ENCODE measurements around the gene MTG2.

DNA sequence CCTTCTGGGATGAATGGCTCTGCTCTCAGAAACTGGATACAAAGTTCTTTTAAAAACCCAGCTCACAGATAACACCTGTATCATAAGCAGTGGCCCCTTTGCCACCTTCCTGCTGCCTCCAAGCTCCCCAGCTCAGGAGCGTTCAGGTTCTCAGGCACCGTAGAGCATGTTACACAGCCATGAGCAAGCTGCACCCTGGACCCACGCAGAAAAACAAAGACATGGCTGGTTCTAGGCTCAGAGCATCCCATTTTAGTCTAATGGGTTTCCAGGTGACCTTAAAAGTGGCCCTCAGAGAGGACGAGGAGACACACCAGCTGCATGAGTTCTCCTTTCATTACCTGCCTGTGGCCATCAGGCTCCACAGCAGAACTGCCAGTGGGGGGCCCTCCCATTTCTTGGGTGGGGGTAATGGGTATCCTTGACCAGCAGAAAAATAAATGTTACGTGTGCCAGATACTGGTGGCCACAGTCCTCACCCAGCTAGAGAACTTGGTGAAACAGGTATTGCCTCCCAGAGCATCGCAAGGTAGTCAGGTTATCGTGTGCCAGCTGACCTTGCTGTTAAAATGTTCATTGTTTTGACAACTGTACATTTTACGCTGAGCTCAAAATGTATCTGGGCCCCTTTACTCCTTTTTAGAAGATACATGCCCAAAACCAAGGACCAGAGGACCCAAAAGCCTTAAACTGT, 47.1 kb upstream of the MTG2 start:
- TF ChIP-seq, protein P1, sequence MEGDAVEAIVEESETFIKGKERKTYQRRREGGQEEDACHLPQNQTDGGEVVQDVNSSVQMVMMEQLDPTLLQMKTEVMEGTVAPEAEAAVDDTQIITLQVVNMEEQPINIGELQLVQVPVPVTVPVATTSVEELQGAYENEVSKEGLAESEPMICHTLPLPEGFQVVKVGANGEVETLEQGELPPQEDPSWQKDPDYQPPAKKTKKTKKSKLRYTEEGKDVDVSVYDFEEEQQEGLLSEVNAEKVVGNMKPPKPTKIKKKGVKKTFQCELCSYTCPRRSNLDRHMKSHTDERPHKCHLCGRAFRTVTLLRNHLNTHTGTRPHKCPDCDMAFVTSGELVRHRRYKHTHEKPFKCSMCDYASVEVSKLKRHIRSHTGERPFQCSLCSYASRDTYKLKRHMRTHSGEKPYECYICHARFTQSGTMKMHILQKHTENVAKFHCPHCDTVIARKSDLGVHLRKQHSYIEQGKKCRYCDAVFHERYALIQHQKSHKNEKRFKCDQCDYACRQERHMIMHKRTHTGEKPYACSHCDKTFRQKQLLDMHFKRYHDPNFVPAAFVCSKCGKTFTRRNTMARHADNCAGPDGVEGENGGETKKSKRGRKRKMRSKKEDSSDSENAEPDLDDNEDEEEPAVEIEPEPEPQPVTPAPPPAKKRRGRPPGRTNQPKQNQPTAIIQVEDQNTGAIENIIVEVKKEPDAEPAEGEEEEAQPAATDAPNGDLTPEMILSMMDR (IDR thresholded peaks at IDR 0.05) = no peak
- TF ChIP-seq, protein P2, sequence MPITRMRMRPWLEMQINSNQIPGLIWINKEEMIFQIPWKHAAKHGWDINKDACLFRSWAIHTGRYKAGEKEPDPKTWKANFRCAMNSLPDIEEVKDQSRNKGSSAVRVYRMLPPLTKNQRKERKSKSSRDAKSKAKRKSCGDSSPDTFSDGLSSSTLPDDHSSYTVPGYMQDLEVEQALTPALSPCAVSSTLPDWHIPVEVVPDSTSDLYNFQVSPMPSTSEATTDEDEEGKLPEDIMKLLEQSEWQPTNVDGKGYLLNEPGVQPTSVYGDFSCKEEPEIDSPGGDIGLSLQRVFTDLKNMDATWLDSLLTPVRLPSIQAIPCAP (CRISPR knock-in tag; IDR thresholded peaks at IDR 0.05) = no peak
- TF ChIP-seq, protein P3, sequence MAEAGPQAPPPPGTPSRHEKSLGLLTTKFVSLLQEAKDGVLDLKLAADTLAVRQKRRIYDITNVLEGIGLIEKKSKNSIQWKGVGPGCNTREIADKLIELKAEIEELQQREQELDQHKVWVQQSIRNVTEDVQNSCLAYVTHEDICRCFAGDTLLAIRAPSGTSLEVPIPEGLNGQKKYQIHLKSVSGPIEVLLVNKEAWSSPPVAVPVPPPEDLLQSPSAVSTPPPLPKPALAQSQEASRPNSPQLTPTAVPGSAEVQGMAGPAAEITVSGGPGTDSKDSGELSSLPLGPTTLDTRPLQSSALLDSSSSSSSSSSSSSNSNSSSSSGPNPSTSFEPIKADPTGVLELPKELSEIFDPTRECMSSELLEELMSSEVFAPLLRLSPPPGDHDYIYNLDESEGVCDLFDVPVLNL (CRISPR knock-in tag; IDR thresholded peaks at IDR 0.05; ENCODE audit: borderline replicate concordance, low read depth) = no peak
- no peak for TF ChIP-seq ATF1 (CRISPR knock-in tag; IDR thresholded peaks at IDR 0.05)
- TF ChIP-seq MYBL2 (CRISPR knock-in tag; IDR thresholded peaks at IDR 0.05) = no peak
- TF ChIP-seq, protein P4, sequence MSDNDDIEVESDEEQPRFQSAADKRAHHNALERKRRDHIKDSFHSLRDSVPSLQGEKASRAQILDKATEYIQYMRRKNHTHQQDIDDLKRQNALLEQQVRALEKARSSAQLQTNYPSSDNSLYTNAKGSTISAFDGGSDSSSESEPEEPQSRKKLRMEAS (CRISPR knock-in tag; IDR thresholded peaks at IDR 0.05) = no peak

Measured in WTC11 (cell line).